GM19328 (cell line): ENCODE measurements around the gene RAD9A.
"Not testable (repeated sequence)": the region's sequence is repeated elsewhere in the genome, so short reads cannot be mapped to it uniquely, and the experiment has no call there.

Source experiments
- ATAC-seq: cut with Tn5 transposase; IDR thresholded peaks from one replicate; pipeline ENCODE4 v1.9.1; 2021; ENCODE audit warnings: mild to moderate bottlenecking, moderate library complexity; ENCODE audit not compliant: unreplicated experiment

Gene RAD9A

DNA sequence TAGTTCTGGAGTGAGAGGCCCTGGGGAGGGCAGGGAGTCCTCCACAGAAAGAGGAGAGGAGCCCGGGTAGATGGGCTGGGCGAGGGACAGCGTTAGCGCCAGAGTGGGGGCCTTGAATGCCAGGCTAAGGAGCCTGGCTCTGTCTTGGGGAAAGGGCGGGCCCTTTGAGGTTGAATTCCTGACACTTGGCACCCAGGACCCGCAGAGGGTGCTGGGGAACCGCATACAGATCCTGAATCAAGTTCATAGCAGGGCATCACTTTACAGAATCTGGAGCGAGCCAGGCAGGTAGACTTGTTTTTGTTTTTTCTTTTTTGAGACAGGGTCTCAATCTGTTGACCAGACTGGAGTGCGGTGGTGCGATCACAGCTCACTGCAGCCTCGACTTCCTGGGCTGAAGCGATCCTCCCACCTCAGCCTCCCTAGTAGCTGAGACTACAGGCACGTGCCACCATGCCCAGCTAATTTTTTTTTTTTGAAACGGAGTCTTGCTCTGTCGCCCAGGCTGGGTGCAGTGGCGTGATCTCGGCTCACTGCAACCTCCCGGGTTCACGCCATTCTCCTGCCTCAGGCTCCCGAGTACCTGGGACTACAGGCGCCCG, 29.7 kb downstream of the RAD9A start:
- ATAC-seq: no peak

DNA sequence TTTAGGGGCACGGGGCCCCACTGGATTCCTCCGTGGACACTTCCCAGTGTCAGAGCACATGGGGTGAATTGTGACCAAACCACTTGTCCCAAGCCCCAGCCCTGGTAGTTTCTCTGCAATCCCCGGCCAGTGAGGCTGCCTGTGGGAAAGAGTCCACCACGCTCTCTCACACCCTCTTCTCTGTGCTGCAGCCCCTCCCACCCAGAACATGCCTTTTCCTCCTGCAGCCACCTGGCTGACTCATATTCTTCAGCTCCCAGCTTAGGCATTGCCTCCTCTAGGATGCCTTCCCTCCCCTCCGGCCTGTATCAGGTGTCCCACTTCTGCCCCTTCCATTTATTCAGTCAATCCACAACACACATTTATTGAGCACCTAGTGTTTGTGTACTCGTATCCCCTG, 31.1 kb downstream of the RAD9A start:
- ATAC-seq: no peak

DNA sequence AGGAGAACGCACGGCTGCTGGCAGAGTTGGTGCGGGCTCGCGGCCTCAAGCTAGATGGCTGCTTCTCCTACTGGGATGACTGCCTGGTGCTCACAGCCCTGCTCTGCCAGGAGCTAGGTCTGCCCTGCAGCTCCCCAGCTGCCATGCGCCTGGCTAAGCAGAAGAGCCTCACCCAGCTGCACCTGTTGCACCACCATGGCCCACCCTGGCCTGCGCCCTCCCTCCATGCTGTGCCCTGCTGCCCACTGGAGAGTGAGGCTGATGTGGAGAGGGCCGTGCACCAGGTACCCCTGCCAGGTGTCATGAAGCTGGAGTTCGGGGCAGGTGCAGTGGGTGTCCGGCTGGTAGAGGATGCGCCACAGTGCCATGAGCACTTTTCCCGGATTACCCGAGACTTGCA, 31.7 kb downstream of the RAD9A start:
- ATAC-seq: no peak

DNA sequence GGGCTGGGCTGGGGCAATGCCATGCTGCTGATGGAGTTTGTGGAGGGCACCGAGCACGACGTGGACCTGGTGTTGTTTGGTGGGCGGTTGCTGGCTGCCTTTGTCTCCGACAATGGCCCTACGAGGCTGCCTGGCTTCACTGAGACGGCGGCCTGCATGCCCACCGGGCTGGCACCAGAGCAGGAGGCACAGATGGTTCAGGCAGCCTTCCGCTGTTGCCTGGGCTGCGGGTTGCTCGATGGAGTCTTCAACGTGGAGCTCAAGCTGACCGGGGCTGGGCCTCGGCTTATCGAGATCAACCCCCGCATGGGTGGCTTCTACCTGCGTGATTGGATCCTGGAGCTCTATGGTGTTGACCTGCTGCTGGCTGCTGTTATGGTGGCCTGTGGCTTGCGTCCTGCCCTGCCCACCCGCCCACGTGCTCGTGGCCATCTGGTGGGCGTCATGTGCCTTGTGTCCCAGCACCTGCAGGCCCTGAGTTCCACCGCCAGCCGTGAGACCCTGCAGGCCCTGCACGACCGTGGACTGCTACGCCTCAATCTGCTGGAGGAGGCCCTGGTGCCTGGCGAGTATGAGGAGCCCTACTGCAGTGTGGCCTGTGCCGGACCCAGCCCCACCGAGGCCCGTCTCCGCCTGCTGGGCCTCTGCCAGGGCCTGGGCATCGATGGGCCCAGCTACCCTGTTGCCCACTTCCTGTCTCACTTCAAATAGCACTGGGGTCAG, 32.3 kb downstream of the RAD9A start:
- ATAC-seq: no peak

DNA sequence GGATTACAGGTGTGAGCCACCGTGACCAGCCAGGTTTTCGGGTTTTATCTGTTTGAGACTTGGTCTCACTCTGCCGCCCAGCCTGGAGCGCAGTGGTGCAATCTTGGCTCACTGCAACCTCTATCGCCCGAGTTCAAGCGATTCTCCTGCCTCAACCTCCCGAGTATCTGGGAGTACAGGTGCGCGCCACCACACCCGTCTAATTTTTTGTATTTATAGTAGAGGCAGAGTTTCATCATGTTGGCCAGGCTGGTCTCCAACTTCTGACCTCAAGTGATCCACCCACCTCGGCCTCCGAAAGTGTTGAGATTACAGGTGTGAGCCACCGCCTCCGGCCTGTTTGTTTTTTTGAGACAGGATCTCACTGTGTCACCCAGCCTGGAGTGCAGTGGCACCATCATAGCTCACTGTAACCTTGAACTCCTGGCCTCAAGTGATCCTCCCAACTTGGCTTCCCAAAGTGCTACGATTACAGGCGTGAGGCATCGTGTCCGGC, 35.6 kb downstream of the RAD9A start:
- not testable (repeated sequence) for ATAC-seq

DNA sequence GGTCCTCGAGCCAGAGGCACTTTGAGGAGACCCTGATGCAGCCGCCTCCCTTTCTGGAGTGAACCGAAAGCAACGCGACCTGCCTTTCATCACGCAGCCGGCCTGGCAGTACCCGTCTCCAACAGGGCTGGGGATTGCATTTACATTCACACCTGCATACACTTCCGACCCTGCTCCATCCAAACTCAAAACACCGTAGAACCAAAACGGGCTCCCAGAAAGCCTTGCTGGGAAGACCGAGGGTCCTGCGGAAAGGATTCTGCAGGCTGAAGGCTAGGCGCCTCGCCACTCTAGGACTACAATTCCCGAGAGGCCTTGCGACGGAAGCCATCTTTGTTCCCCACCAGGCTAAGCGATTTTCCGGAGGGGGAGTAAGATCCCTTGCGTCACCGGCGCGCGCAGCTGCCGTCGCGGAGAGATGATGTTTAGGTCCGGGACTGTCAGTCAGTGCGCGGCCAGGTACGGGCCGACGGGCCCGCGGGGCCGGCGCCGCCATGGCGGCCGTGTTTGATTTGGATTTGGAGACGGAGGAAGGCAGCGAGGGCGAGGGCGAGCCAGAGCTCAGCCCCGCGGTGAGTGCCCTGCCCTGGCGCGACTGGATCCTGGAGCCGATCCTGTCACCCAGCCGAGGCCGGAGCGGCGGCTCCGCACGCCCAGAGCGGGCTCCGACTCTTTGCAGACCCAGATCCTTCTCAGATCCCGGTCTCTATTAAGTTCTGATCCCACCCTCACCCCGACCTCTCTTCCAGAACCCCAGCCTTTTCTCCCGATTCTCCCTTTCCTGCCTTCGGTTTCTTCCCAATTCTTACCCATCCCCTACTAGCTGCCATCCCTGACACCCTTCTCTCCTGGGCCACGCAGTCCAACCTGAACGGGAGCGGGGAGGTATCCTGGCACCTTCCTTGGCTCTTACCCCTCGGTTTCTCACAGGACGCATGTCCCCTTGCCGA, 36.5 kb downstream of the RAD9A start, which contains the start of gene RPS6KB2:
Gene RPS6KB2 (plus strand): TSS at position 443 of the 950 bp plus-strand sequence. CDS start 52 bp downstream, at position 495.
- peak; percentile 76 for ATAC-seq

DNA sequence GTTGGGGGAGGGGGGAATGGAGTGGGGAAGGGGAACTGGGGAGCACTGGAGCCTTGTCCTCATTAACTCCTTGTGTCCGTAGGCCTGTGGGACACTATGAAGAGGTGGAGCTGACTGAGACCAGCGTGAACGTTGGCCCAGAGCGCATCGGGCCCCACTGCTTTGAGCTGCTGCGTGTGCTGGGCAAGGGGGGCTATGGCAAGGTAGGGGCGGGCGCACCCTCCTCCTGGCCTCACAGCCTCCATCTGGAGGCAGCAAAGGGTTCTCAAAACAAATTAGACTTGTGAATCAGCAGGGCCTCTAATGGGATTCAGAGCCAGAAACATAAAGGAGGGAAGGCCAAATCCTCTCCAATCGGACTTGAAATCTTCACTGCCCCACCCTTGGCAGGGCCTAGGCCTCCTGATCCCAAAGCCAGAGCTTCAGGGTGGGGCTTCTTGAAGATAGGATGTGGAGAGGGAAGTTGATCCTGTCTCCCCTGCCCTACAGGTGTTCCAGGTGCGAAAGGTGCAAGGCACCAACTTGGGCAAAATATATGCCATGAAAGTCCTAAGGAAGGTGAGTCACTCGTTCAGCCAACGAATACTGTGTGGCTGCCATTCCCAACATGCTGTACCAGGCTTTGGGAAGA, 37.4 kb downstream of the RAD9A start:
- no peak for ATAC-seq

DNA sequence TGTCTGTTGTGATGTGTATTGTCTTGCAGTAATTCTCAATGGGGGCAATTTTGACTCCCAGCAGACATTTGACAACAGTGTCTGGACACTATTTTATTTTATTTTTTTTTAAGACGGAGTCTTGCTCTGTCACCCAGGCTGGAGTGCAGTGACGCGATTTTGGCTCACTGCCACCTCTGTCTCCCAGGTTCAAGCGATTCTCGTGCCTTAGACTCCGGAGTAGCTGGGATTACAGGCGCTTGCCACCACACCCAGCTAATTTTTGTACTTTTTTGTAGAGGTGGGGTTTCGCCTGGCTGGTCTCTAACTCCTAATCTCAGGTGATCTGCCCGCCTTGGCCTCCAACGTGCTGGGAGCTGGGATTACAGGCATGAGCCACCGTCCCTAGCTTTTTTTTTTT, 37.9 kb downstream of the RAD9A start:
- no peak for ATAC-seq

DNA sequence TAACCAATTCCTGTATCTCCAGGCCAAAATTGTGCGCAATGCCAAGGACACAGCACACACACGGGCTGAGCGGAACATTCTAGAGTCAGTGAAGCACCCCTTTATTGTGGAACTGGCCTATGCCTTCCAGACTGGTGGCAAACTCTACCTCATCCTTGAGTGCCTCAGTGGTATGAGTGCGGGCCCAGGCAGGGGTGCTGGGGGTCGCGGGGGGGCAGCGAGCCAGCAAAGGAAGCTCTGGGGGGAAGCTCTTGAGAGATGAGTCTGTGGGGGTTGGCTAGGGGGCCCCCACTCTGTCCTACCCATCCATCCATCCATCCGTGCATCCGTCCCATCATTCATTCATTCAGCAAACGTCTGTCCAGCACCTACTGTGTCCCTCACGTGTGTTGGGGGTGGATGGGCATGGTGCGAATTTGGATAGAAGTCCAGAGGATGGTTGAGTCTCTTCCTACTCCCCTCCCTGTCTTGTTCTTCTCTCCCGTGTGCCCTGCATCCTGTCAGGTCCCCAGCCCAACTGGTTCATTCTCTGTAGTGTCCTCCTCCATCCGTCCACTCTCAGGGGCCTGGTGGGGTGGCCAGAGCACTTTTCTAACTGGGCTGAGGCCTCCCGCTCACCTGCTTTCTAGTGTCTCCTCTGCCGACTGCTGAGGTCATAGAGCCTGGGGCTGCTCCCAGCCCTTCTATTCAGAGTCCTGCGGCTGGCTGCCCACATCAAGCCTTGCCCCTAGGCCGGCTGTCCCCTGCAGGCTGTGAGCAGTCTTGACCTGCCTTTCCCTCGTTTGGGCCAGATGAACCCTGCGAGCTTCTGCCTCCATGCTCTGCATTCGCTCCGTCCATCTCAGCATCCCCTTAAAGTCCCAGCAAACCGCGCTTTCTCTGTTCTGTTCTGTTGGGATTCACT, 39.8 kb downstream of the RAD9A start:
- ATAC-seq: no peak

DNA sequence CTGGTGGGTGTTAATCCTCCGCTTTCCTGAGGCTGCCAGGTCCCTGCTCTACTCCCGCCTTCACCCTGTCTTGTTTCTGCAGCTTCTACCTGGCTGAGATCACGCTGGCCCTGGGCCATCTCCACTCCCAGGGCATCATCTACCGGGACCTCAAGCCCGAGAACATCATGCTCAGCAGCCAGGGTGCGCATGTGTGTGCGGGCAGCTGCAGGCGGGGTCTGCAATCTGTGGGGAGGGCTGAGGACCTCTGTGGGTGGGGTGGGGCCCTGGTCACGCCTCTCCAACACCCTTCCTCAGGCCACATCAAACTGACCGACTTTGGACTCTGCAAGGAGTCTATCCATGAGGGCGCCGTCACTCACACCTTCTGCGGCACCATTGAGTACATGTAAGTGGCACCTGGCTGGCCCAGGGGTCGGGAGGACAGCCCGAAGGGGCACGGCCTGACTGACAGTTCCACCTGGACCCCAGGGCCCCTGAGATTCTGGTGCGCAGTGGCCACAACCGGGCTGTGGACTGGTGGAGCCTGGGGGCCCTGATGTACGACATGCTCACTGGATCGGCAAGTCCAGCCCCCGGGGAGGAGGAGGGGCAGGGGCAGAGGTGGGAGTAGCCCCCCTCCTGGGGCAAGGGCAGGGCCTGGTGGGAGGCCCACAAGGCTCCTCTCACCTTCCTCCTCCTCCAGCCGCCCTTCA, 41.0 kb downstream of the RAD9A start:
- ATAC-seq: no peak

DNA sequence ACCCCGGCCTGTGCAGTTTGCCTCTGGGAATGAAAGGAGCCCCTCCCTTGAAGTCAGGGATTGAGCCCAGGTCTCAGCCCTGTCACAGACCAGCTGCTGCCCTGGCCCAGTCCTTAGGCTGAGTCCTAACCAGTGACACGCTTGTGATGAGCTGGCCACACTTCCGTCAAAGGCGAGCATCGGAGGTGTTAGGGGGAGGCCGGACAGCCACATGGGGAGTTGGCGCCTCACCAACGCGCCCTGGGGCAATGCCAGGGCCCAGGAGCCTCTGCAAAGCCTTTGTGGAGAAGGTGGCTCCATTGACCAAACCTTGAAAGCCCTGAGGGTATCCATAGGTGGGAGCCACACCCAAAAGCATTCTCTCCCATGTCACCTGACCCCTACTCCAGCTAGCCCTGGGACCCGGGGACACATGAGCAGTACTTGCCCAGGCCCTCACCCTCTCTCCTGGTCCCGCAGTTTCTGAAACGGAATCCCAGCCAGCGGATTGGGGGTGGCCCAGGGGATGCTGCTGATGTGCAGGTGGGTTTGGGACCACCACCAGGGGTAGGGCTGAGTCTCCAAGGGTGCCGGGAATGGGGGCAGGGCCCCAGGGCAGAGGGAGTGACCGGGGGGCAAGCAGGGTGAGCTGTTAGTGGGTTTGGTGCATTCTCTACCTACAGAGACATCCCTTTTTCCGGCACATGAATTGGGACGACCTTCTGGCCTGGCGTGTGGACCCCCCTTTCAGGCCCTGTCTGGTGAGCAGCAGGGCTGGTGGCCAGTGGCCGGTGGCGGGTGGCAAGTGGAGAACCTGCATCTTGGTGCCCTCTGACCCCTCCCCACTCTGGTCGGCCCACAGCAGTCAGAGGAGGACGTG, 42.0 kb downstream of the RAD9A start:
- no peak for ATAC-seq

DNA sequence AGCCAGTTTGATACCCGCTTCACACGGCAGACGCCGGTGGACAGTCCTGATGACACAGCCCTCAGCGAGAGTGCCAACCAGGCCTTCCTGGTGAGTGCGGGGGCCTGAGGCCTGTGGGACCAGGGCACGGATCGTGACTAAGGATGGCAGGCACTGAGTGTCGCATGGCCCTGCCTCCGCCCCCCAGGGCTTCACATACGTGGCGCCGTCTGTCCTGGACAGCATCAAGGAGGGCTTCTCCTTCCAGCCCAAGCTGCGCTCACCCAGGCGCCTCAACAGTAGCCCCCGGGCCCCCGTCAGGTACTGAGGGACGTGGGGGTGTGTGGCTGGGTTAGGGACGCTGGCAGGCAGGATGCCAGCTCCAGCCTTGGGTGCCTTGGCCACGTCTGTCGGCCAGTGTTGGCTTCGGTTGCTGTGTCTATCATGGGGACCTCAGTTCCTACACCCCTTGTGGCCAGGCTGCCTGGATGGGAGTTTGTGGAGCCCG, 42.7 kb downstream of the RAD9A start:
- ATAC-seq: no peak

DNA sequence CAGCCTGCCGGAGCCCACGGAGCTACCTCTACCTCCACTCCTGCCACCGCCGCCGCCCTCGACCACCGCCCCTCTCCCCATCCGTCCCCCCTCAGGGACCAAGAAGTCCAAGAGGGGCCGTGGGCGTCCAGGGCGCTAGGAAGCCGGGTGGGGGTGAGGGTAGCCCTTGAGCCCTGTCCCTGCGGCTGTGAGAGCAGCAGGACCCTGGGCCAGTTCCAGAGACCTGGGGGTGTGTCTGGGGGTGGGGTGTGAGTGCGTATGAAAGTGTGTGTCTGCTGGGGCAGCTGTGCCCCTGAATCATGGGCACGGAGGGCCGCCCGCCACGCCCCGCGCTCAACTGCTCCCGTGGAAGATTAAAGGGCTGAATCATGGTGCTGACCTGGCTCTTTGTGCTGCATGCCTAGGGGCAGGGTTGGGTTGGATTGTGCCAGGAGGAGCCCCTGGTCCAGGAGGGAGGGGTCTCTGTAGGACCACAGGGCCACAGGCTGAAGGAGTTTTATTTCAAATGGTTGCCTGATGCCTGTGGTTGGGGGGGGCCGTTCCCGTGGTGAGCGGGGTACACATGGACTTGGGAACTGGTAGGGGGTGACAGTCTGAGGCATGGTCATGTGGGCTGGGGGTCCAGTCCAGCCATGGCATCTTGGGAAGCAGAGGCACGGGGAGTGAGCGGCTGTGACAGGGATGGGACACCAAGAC, 43.4 kb downstream of the RAD9A start:
- no peak for ATAC-seq

DNA sequence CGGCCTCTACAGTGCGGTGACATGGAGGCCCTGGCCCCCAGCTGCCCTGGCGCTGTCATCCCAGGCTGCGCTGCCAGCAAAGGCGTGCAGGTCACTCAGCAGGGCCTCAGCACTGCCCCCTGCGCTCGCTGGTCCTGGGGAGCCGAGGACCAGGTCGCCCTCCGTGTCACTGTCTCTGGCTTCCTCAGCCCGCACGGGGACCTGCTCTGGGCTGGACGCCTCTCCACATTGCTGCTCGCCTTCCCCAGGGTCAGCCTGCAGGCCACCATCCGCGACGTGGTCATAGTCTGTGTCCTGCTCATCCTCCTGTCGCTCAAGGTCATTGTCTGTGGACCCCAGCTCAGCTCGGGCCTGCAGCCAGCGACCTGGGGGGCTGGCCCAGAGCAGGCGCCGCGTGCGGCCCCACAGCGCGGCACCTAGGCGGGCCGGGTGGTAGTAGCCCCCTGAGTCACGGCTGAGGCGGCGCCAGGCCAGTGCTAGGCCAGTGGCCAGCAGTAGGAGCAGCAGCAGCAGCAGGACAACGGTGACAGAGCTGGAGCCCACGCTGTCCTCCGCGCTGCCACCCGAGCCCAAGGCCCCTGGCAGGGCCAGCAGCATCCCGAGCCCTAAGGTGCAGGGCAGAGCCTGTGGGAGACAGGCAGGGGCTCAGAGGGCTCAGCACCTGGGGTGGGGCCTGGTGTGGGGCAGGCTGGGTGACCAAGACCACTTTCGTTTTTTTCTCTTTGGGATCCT, 44.1 kb downstream of the RAD9A start:
- no peak for ATAC-seq

DNA sequence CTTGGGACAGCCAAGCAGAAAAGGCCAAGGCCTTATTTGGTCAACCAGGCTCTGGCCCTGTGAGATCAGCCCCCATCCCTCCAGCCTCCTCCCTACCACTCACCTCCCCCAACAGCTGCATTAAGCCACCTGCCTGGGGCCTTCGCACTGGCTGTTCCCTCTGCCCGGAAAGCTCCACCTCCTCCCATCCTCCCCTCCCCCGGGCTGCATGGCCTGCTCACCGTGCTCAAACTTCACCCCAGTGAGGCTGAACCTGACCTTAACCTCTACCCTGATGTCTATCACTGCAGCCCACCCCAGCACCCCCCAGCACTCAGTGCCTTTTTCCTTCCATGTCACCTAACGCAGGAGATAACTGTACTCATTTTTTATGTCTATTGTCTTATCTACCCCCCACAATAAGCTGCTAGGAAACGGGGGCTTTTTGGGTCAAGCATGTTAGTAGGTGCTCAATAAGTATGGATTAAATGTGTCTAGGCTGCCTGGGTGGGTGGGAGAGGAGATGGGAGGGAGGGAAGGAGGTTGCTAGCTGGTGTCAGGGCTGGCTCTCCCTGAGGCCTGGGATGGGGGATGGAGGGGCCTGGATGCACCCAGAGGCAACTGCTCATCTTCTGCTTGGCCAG, 44.8 kb downstream of the RAD9A start:
- ATAC-seq: peak; percentile 35

DNA sequence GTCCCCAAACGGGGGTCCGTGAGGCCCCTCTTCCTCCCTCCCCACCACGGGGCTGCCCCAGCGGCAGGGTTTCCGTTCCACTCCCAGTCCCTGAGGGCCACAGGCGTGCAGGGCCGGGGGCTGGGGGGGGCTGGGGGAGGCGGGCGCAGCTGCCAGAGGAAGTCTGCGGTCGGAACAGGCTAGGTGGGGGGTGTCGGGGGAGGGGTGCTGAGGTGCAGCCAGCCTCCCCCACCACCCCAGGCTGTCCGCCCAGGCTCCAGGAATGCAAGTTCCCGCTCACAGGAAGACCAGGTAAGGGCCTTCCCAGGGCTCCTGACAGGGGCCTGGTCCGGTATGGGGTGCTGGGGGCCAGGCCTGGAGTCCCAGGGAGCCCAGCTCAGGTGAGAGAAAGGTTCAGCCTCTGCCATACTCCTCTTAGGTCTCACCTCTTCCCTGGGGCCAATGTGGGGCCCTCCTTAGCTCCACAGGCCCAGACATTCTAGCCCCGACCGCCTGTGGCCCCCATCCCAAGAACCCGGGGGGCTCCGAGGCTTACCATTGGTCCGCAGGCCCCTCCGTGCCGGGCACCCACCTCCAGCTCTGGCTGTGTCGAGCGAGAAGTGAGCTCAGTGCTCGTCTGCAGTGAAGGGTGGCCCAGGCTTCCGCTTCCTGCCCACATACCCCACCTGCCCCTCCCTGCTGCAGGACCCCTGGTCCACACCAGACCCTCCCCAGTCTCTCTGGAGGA, 45.5 kb downstream of the RAD9A start, which contains the start of gene PTPRCAP:
Gene PTPRCAP (minus strand): TSS at position 601 of the 727 bp plus-strand sequence. CDS start 63 bp downstream, at position 538.
- ATAC-seq: peak; percentile 33
